CD4-positive, alpha-beta T cell treated with Interleukin-17A for 4 hours (primary cell): ENCODE measurements around the gene PIBF1.
A peak's percentile ranks its signal among the peaks of the same experiment; 100 is the strongest.
"Not testable (repeated sequence)": the region's sequence is repeated elsewhere in the genome, so short reads cannot be mapped to it uniquely, and the experiment has no call there.

ENCODE experiments used
- DNase-seq: peaks from one replicate; pipeline ENCODE4 v3.0.0-alpha.2; 2020; ENCODE audit warnings: mixed read lengths

PIBF1 gene, protein sequence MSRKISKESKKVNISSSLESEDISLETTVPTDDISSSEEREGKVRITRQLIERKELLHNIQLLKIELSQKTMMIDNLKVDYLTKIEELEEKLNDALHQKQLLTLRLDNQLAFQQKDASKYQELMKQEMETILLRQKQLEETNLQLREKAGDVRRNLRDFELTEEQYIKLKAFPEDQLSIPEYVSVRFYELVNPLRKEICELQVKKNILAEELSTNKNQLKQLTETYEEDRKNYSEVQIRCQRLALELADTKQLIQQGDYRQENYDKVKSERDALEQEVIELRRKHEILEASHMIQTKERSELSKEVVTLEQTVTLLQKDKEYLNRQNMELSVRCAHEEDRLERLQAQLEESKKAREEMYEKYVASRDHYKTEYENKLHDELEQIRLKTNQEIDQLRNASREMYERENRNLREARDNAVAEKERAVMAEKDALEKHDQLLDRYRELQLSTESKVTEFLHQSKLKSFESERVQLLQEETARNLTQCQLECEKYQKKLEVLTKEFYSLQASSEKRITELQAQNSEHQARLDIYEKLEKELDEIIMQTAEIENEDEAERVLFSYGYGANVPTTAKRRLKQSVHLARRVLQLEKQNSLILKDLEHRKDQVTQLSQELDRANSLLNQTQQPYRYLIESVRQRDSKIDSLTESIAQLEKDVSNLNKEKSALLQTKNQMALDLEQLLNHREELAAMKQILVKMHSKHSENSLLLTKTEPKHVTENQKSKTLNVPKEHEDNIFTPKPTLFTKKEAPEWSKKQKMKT

DNA sequence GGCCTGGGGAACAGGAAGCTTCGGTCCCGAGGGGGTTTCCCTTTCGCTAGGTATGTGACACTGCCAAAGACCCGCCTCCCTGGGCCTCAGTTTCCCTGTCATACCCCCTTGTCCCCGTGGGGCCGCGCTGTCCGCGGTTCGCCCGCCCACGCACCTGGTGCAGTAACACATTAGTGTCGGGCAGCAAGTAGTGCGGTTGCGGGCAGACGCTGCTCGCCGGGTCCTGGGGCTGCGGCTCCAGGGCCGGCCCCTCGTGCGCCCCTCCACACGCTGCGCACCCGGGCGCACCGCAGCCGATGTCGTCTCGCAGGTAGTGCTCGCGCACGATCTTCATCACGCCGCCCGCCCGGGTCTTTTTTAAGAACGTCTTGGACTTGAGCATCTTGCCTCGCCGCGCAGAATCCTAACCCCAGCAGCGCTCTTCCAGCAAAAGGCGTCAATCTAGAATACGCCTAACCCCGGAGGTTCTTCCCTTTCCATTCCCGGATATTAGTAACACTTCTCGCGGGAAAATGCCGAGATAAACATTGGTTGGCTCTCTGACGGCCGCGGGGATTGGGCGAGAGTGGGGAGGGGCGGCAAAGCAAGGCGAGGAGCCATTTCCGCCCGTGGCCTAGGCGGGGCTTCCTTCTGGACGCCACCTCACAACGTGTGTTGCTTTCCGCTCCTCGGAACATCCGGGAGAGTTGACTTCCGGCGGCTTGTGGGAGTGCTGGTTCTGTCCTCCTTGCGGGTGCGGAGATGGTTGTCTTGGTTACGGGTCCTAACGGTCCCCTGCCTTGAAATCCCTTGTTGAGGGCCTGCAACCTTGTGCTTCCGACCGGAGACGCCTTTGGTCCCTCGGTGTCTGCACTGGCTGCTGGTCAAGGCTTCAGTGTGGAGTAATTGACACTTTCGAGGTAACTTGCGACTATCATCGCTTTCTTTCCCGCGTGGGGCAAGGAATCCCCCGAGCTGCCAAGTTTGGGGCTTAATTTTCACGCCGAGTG, at the start of gene PIBF1, which contains the start of gene DIS3:
PIBF1 (plus strand) TSS at position 683 of the 989 bp plus-strand sequence. CDS start 1,337 bp downstream, outside the sequence.
DIS3 (minus strand) TSS at position 450 of the 989 bp plus-strand sequence; CDS start at position 382, 68 bp downstream.
- DNase-seq, result peak; percentile 93

DNA sequence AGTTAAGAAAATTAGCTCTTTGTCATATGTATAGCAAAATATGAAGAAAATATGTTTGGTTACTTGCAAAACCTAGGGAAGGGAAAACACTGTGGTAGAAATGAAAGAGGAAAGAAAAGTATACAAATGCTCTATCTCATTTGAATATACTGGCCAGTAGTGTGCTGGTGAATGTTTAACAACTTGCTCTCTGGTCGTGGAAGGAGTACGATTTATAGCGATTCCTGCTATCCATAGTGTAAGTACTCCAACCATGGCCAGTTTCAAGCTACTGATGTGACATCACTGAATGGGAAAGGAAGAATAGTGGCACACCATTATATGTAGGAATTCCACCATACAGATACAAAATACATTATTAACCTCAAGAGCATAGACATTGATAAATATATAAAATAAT, 44.9 kb upstream of the PIBF1 start:
- DNase-seq, result no peak

DNA sequence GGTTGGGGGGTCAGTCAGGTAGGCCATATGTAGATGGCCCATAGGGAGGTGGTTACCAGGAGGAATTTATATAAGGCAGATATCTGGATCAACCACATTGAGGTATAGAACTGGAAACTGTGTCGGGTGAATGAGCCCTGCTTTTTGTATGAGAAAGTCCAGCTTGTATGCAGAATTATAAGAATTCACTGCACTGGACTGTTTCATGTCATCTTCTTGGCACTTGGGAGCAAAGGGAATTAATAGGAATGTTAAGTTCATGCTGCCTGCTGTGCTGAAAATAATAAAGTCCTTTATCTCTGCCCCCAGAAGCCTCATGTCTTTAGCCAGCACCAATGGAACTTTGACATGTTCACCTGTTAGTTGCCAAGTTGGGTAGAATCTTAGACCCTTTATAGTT, 41.9 kb upstream of the PIBF1 start:
- no peak for DNase-seq

DNA sequence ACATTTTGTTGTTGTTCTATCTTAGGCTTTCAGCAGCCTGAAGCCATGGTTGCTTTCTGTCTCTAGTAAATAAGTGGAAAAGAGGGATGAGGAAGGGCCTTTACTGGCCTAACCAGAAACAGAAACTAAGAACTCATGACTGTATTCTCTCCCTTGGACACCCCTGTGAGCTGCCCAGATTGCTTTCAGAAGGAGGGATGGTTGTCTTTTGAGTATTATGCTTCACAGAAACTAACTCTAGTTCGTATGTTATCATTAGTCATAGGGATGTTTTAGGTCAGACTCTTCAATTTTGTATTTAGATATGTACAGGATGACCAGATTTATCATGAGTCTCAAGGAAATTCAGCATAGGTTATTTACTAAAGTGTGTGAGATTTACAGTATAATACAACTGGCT, 36.7 kb upstream of the PIBF1 start:
- DNase-seq, result no peak

DNA sequence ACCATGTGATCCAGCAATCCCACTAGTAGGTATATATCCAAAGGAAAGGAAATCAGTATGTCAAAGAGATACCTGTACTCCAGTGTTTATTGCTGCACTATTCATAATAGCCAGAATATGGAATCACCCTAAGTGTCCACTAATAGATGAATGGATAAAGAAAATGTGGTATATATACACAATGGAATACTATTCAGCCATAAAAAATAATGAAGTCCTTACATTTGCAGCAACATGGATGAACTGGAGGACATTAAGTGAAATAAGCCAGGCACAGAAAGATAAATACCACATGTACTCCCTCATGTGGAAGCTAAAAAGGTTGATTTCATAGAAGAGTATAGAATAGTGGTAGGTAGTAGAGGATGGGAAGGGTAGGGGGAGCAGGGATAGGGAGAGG, 30.7 kb upstream of the PIBF1 start:
- no peak for DNase-seq

DNA sequence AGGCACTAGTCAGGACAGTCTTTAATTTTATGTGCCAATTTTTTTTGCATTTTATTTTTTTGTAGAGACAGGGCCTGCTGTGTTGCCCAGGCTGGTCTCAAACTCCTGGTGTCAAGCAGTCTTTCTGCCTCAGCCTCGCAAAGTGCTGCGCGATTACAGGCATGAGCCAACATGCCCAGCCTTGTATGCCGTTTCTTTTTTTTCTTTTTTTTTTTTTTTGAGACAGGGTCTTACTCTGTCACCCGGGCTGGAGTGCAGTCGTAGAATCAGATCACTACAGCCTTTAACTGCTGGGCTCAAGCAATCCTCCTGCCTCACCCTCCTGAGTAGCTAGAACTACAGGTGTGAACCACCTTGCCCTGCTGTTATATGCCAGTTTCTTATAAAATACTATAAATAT, 27.8 kb upstream of the PIBF1 start:
- no peak for DNase-seq

DNA sequence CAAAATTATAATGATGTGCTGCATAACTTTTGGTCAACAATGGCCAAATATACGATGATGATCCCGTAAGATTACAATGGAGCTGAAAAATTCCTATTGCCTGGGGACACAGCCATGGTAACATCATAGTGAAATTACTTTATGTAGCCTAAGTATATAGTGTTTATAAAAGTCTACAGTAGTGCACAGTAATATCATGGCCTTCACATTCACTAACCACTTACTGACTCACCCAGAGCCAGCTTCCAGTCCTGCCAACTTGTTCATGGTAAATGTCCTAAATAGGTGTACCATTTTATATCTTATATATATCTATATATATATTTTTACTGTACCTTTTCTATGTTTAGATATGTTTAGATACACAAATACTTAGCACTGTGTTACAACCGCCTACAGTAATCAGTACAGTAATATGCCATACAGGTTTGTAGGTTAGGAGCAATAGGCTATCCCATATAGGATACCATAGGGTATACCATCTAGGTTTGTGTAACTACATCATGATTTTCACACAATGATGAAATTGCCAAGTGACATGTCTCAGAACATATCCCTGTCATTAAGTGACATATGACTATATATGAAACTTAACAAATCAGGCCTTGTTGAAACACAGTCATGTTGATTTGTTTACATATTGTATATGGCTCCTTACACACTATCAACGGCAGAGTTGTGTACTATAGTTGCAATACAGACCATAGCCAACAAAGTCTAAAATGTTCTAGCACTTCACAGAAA, 24.0 kb upstream of the PIBF1 start:
- no peak for DNase-seq

DNA sequence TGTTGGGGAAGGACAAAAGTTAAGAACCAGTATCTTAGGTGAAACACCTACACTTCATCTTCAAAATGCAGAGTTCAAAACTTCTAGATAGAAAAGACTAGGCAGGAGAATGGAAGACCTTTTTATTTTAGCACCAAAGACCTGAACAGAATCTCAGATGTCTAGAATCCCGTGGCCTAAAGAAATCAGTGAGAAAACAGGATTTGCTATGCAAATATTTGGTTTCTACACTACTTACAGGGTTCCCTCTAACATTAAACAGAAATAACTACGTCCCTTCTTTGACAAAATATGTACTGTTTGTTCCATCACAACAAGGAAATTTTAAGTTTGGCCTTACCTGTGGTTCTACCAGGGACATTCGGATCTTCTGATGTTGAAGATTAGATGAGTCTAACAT, 21.7 kb upstream of the PIBF1 start:
- no peak for DNase-seq

DNA sequence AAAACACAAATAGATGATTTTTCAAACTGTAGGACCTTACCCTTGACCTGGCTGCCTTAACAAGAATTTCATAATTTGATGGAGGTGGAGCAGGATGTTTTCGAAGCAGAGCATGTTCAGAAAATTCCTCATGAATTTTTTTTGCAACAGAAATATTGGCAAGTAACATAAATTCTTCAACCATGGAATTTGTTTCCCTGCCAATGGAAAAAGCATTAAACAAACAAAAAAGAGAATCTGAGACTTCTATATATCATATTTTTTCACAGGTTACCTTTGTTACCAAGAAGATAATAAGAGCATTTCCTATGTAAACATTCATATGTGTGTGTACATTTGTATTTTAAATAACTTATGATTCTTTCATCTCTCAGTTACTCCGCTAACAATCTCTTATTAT, 18.5 kb upstream of the PIBF1 start:
- DNase-seq, result no peak

DNA sequence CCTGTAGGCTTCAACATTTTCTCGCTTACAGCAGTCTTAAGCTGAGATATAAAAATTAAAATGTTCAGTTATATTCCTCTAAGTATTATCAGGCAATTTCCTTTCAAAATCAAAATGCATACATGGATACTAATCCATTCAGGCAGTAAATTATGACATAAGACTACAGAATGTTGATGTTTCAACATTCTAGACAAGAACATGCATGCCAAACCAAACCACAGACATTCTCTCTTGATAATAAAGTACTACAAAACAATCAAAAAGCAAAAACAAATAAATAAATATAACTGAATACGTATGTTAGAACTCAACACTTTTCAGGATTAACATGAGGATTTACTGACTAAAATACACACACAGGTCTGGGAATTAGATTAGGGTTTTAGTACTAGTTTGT, 7.9 kb upstream of the PIBF1 start:
- DNase-seq, result no peak

DNA sequence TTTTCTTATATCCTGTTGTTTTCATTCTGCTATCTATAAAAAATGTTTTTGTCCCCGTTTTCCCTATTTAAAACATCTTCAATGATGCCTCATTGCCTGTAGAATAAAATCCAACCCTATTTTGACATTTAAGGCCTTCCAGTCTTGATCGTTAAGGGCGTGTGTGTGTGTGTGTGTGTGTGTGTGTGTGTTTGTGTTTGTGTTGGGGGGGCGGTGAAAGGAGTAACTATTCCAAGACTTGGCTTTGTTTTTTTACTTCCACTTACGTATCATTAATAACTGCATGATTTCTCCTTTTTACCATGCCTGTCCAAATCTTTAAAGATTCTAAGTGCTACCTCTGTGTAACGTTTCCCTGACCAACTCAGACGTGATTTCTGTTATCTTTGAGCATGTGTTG, 784 bp downstream of the PIBF1 start:
- DNase-seq, result peak; percentile 16

DNA sequence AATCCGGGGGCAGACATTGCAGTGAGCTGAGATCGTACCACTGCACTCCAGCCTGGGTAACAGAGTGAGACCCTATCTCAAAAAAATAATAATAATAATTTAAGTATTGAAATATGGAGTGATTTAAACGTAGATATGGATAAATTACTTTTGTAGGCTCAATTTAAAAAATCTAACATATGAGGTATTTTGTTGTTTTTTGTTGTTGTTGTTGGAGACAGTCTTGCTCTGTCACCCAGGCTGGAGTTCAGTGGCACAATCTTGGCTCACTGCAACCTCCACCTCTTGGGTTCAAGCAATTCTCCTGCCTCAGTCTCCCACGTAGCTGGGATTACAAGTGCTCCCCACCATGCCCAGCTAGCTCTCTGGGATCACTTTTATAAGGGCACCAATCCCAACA, 2.7 kb downstream of the PIBF1 start:
- DNase-seq, result not testable (repeated sequence)

DNA sequence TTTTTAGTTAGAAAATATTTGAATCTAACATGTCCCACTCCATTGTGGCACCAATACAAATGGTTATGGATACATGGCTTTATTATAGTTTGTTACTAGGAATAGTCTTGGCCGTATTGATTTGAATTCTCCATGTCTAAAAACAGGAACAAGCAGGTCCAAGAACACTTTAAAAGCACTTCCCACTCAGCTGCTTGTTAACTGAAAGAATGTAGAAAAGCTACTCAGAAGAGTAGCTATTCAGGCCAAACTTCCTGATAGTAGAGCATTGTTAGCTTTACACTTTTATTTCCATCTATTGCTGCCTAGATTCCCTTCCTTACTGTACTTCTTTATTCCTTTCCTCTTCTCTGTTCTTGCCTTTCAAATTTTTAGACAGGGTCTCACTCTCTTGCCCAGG, 6.9 kb downstream of the PIBF1 start:
- DNase-seq, result no peak

DNA sequence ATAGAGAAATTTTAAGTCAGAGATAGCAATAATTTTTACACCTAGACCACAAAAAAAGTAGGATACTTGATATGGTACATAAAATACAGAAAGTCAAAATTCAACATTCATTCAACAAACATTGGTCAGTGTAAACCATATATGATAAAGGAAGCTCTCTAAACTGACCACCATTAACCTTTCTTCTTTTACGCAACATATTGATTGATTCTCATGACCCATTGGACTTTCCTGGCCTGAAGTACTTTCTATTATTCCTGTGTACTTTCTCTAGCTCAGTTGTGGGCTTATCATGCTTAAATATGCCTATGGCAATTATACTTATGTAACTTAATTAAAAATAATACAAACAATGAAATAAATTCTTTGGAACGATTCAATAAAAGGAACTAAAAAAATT, 10.7 kb downstream of the PIBF1 start:
- DNase-seq, result no peak

DNA sequence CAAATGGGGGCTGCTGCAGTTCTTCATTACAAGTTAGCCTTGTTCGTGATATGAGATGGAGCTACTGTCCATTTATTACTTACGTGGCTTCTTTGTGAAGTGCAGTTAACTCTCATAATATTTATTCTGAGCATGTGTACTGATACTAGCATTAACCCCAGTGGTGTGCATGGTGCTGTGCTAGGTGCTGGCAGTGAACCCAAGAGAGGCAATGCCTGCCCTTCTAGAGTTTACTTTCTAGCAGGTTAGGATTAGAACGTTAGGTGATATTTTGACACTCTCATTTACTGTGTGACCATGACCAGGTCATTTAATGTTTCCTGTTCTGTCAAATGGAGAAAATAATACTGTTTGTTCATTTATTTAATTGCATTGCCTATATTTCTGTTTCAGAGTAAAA, 16.9 kb downstream of the PIBF1 start:
- DNase-seq, result no peak

DNA sequence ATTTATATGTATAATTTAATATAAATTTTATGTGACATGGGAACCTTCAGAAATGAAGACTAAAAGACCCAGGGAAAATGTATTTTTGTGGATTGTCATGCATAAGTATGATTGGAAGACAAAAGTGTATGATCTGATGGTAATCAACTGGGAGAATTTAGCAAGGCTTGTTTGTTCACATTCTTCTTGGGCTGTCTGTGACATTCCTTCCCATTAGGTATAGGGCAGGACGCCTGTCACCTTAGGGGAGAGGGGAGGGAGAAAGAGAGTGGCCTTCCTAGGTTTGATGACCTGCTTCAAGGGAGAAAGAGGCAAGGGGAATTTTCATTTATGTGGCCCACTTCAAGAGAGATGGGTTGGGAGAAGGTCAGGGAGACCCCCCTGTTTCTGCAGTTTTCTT, 22.4 kb downstream of the PIBF1 start:
- no peak for DNase-seq

DNA sequence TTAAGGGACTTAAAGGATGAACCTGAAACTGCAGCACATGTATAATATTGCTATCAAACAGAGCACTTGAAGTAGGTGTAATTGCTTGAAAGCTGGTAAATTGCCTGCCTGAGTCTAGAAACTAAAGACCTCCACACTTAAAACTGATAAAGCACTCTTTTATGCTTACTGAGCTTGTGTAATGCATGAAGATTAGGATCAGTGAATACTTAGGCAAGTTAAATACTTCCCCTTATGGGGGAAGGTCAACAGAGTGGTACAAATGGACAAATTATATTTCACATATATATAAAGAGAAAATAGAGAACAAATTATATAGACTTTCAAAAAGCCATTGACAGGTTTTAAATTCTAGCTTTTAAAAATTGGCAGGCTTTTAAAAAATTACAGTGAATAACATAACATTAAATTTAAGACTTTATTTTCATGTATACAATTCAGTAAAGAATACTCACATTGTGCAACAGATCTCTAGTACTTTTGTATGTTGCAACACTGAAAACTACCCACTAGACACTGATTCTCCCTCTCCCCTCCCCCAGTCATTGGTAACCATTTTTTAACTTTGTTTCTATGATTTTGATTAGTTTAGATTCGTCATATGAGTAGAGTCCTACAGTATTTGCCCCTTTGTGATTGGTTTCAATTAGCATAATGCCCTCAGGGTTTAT, 23.9 kb downstream of the PIBF1 start:
- no peak for DNase-seq

DNA sequence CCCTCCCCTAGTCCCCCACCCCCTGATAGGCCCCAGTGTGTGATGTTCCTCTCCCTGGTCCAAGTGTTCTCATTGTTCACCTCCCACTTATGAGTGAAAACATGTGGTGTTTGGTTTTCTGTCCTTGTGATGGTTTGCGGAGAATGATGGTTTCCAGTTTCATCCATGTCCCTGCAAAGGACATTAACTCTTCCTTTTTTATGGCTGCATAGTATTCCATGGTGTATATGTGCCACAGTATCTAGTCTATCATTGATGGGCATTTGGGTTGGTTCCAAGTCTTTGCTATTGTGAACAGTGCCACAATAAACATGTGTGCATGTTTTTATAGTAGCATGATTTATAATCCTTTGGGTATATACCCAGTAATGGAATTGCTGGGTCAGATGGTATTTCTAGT, 24.6 kb downstream of the PIBF1 start:
- DNase-seq, result not testable (repeated sequence)

DNA sequence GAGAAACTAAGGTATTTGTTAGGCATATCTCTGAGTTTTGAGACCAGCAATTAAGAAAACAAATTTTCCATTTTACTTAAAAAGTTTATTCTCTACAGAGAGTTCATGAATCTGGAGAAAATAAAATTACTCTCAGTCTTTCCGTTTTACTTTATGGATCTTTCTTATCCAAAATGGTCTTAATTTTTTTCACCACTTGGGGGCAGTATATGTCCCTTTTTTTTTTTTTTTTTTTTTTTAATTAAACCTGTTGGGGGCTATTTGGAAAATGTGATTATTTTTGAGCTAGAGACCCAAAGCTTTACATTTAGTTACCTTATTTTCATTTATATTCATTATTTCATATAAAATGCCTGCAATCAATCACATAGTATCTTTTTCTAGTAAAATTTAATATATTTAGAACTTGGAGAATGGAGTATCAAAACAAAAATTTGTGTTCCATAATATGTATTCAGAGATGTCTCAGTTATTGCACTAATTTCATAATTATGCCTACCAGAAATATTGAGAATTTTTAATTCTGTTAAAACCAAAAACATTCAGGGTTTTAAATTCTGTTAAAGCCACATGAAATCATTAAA, 27.1 kb downstream of the PIBF1 start:
- no peak for DNase-seq

DNA sequence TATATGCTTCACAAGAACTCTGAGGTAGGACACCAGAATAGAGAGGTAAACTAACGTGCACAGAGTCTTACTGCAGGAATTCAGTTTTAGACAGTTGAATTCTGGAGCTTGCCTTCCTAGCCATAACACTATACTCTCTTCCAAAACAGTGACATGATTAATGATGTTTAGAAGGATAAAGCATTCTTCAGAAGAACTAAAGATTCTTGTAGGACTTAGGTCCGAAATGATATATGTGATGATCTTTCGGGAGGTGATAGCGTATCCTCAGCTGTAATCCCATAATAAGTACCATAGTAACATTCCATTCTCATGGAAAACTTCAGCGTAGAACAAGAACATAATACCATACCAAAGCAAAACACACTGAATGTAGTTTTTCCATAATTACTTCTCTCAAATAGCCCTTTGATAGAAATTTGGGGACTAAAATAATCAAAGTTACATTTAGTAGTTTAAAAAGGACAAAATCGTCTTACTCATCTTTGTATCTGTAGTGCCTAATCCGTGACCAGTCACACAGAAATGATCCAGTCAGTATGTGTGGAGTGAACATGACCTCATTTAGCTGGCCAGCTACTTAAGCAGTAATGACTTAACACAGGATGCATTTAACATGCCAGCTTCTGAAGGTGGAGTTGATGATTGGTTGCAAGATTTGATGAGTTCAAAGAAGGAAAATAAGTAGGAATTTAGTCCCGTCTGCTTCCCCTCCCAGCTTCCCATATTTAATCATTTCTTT, 38.4 kb downstream of the PIBF1 start:
- DNase-seq, result no peak

DNA sequence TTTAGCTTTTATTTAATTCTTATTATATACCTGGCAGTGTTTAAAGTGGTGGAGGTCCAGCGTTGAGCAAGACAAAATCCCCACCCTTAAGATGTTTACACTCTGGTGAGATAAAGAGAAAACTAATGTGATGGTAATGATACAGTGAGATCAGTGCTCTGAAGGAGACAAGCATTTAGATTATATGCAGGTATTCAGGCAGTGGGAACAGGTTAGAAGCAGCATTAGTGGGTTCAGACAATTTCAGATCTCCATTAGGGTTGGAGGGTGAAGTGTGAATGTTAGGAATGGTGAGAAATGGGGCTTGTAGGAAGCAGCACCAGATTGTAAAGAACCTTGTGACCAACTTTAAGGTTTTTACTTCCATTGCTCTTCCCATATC, 39.0 kb downstream of the PIBF1 start:
- DNase-seq, result no peak
